Measurements from ENCODE around the gene UTP11.

The UTP11 gene

DNA sequence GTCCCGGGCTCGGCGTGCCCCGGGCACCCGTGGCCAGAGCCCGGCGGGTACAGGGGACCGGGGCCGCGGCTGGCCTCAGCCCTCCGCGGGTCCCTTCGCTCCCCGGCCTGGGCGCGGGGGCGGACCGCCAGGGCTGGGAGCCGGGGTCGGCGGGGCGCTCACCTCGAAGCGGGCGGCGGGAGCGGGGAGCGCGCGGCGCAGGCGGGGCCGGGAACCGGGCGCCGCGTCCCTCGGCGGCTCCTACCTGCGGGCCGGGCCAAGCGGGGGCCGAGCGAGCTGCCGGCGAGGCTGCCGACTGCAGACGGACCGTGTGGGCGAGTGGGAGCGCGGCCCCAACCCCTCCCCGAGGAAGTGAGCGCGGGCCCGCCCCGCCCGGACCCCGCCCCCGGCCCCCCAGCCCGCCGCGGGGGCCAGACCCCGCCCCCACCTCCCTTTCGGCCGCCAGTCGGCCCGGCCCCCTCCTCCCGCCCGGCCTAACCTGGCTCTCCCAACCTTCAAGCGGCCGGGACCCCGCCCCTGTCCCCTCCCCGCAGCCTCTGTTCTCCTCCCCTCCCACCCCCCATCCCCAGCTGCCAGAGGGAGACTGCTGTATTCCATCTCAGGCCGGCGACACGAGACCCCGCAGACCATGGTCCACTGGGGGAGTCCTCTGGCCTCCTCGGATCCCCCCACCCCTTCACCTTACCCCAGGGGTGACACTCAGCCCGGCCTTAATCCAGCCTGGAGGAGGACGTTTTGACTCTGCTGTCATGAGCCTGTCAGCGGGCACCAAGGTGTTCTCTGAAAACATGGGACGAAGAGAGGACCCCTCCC, 7.1 kb upstream of the UTP11 start, which contains the start of gene FHL3:
Gene FHL3 (minus strand): TSS at position 320 of the 813 bp plus-strand sequence. CDS start 6,102 bp downstream, outside the sequence.
- peak within 1 kb of the TSS; percentile 76 for H3K4me3 ChIP-seq (ENCODE audit: low read length)
- H3K9me3 ChIP-seq (ENCODE audit: insufficient read depth, low read depth, low read length): no peaks in the 10 kb centered on the region
- peaks cover 37% of the 10 kb centered on the region for H3K4me1 ChIP-seq (ENCODE audit: insufficient read depth, low read length)
- peak within 1 kb of the TSS; percentile 40; the same call in 1 of the 2 replicates for H3K27ac ChIP-seq (ENCODE audit: low read depth, low read length)
- peak within 1 kb of the TSS; percentile 63 for H3K9ac ChIP-seq (ENCODE audit: low read depth, low read length)
- 2% methylated on average over 65 of the region's 83 CpGs for WGBS
- H3K36me3 ChIP-seq (ENCODE audit: insufficient read depth, low read length): no peaks in the 10 kb centered on the region
- H3K27me3 ChIP-seq (ENCODE audit: insufficient read depth, low read length): no peaks in the 10 kb centered on the region

GRCh38 chr1:38006008-38006828, 6.3 kb upstream of the UTP11 start:
- Histone ChIP-seq H3K9me3 (ENCODE audit: insufficient read depth, low read depth, low read length) (no peaks in the 10 kb centered on the region), H3K4me3 (ENCODE audit: low read length) (peak overlapping the region; percentile 46), H3K27me3 (ENCODE audit: insufficient read depth, low read length) (no peaks in the 10 kb centered on the region), H3K27ac (ENCODE audit: low read depth, low read length) (peak overlapping the region; percentile 40; the same call in 1 of the 2 replicates), H3K36me3 (ENCODE audit: insufficient read depth, low read length) (no peaks in the 10 kb centered on the region), H3K4me1 (ENCODE audit: insufficient read depth, low read length) (peaks cover 29% of the 10 kb centered on the region), H3K9ac (ENCODE audit: low read depth, low read length) (no peak overlapping the region)
- WGBS: 71% methylated on average over 12 of the region's 12 CpGs

DNA sequence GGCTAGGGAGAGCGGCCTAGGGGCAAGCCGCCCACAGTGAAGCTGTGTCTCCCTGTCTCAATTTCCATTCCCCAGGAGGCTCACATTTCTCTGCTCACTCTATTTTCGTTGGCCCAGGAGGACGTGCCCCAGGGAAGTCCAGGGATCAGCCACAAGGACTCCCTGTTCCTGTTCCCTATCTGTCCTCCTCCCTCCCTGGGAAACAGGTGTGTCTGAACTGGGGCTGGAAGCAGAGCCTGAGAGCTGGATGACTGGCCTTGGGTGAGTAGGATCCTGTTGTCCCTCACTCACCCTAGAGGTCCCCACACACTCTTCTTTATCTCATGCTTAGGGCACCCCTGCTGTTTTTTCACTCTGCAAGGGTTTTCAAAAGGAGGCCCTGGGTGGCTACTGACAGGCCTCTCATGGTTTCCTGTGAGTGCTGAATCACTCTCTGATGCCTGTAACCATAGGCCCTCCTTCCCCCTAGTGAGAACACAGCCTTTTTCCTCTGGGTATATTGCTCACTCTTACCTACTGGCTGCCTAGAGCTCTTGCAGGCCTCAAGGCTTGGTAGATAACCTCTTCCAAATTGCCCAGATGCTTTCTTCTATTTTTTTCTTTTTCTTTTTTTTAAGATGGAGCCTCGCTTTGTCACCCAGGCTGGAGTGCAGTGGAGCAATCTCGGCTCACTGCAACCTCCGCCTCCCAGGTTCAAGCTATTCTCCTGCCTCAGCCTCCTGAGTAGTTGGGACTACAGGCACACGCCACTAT, 3.3 kb upstream of the UTP11 start:
- H3K4me1 ChIP-seq (ENCODE audit: insufficient read depth, low read length): peaks cover 17% of the 10 kb centered on the region; the same call in 1 of the 2 replicates
- no peaks in the 10 kb centered on the region for H3K9me3 ChIP-seq (ENCODE audit: insufficient read depth, low read depth, low read length)
- H3K36me3 ChIP-seq (ENCODE audit: insufficient read depth, low read length): peaks cover 3% of the 10 kb centered on the region; the same call in 1 of the 2 replicates
- no peak overlapping the region for H3K4me3 ChIP-seq (ENCODE audit: low read length)
- H3K9ac ChIP-seq (ENCODE audit: low read depth, low read length): peak overlapping the region; percentile 39; the same call in 1 of the 2 replicates
- WGBS: 64% methylated on average over 8 of the region's 8 CpGs
- H3K27me3 ChIP-seq (ENCODE audit: insufficient read depth, low read length): no peaks in the 10 kb centered on the region
- H3K27ac ChIP-seq (ENCODE audit: low read depth, low read length): peak overlapping the region; percentile 73

- Histone ChIP-seq H3K4me1 (ENCODE audit: insufficient read depth, low read length) (peaks cover 17% of the 10 kb centered on the region; the same call in 1 of the 2 replicates), H3K27me3 (ENCODE audit: insufficient read depth, low read length) (no peaks in the 10 kb centered on the region), H3K9me3 (ENCODE audit: insufficient read depth, low read depth, low read length) (no peaks in the 10 kb centered on the region), H3K27ac (ENCODE audit: low read depth, low read length) (no peak overlapping the region), H3K4me3 (ENCODE audit: low read length) (no peak overlapping the region), H3K9ac (ENCODE audit: low read depth, low read length) (no peak overlapping the region), H3K36me3 (ENCODE audit: insufficient read depth, low read length) (peaks cover 5% of the 10 kb centered on the region; the same call in 1 of the 2 replicates)
- 76% methylated on average over 6 of the region's 6 CpGs for WGBS
These were observed 2.7 kb upstream of the UTP11 start for GRCh38 chr1:38009841-38010180.

DNA sequence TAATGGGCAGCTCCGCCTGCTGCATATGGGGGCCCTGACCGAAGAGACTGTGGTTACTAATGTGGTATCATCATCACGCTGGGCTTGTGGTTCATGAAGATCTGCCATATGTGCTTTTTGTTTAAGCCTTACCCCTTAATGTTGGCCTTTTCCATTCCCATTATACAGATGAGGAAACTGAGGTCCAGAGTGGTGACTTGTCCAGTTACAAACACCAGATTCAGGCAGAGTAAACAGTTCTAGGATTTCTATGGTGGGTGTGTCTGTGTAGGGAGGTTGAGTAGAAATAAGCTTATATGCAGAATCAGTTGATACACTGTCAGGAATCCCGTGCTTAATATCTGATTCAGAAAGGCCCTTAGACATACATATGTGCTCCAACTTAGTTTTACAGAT, 691 bp downstream of the UTP11 start:
- Histone ChIP-seq H3K27me3 (ENCODE audit: insufficient read depth, low read length) (no peaks in the 10 kb centered on the region), H3K4me1 (ENCODE audit: insufficient read depth, low read length) (peaks cover 8% of the 10 kb centered on the region; the same call in 1 of the 2 replicates), H3K4me3 (ENCODE audit: low read length) (peak overlapping the region; percentile 85), H3K36me3 (ENCODE audit: insufficient read depth, low read length) (peaks cover 37% of the 10 kb centered on the region), H3K27ac (ENCODE audit: low read depth, low read length) (peak overlapping the region; percentile 86), H3K9me3 (ENCODE audit: insufficient read depth, low read depth, low read length) (no peaks in the 10 kb centered on the region), H3K9ac (ENCODE audit: low read depth, low read length) (peak overlapping the region; percentile 87)
- WGBS: 27% methylated on average over 4 of the region's 4 CpGs

DNA sequence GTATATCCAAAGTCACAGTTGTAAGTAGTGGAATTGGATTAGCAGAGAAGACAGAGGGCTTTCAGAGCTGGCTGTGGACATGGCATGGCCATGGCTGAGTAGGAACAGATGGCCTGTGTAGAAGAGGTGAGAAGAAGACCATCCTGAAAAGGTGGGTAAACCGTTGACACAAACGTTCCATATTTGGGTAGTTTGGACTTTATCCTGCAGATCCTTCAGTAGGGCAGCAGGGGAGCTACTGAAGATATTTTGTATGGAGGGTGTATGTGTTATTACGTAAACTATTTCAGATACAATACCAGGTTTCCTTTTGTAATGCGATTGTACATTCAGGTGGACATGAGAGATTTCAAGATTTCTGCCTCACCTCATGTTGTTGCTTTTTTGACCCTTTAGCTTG, 1.6 kb downstream of the UTP11 start:
- 88% methylated on average over 4 of the region's 4 CpGs for WGBS
- no peak overlapping the region for H3K4me3 ChIP-seq (ENCODE audit: low read length)
- no peak overlapping the region for H3K27ac ChIP-seq (ENCODE audit: low read depth, low read length)
- H3K27me3 ChIP-seq (ENCODE audit: insufficient read depth, low read length): no peaks in the 10 kb centered on the region
- peaks cover 2% of the 10 kb centered on the region; the same call in 1 of the 2 replicates for H3K4me1 ChIP-seq (ENCODE audit: insufficient read depth, low read length)
- peaks cover 47% of the 10 kb centered on the region for H3K36me3 ChIP-seq (ENCODE audit: insufficient read depth, low read length)
- H3K9me3 ChIP-seq (ENCODE audit: insufficient read depth, low read depth, low read length): no peaks in the 10 kb centered on the region
- no peak overlapping the region for H3K9ac ChIP-seq (ENCODE audit: low read depth, low read length)

- Histone ChIP-seq H3K4me1 (ENCODE audit: insufficient read depth, low read length) (no peaks in the 10 kb centered on the region), H3K9me3 (ENCODE audit: insufficient read depth, low read depth, low read length) (no peaks in the 10 kb centered on the region), H3K4me3 (ENCODE audit: low read length) (no peak overlapping the region), H3K9ac (ENCODE audit: low read depth, low read length) (no peak overlapping the region), H3K36me3 (ENCODE audit: insufficient read depth, low read length) (peaks cover 54% of the 10 kb centered on the region), H3K27me3 (ENCODE audit: insufficient read depth, low read length) (no peaks in the 10 kb centered on the region), H3K27ac (ENCODE audit: low read depth, low read length) (no peak overlapping the region)
- 96% methylated on average over 10 of the region's 11 CpGs for WGBS
These were observed 2.3 kb downstream of the UTP11 start for GRCh38 chr1:38014724-38015424.

GRCh38 chr1:38015978-38016725, 3.6 kb downstream of the UTP11 start:
- Histone ChIP-seq H3K36me3 (ENCODE audit: insufficient read depth, low read length) (peaks cover 65% of the 10 kb centered on the region), H3K9me3 (ENCODE audit: insufficient read depth, low read depth, low read length) (no peaks in the 10 kb centered on the region), H3K27ac (ENCODE audit: low read depth, low read length) (peak overlapping the region; percentile 54; the same call in 1 of the 2 replicates), H3K4me1 (ENCODE audit: insufficient read depth, low read length) (no peaks in the 10 kb centered on the region), H3K4me3 (ENCODE audit: low read length) (no peak overlapping the region), H3K9ac (ENCODE audit: low read depth, low read length) (0 out of 2 replicates have a peak overlapping the region, but pooled peaks have one; percentile 22), H3K27me3 (ENCODE audit: insufficient read depth, low read length) (no peaks in the 10 kb centered on the region)
- WGBS: 92% methylated on average over 6 of the region's 6 CpGs

- H3K4me3 ChIP-seq (ENCODE audit: low read length): no peak overlapping the region
- 91% methylated on average over 6 of the region's 6 CpGs for WGBS
- H3K9me3 ChIP-seq (ENCODE audit: insufficient read depth, low read depth, low read length): no peaks in the 10 kb centered on the region
- H3K36me3 ChIP-seq (ENCODE audit: insufficient read depth, low read length): peaks cover 92% of the 10 kb centered on the region
- no peaks in the 10 kb centered on the region for H3K4me1 ChIP-seq (ENCODE audit: insufficient read depth, low read length)
- no peak overlapping the region for H3K9ac ChIP-seq (ENCODE audit: low read depth, low read length)
- H3K27me3 ChIP-seq (ENCODE audit: insufficient read depth, low read length): no peaks in the 10 kb centered on the region
- H3K27ac ChIP-seq (ENCODE audit: low read depth, low read length): no peak overlapping the region
These were observed 6.4 kb downstream of the UTP11 start for GRCh38 chr1:38018864-38019343.

GRCh38 chr1:38020396-38020795, 7.9 kb downstream of the UTP11 start:
- WGBS: 90% methylated on average over 2 of the region's 2 CpGs
- H3K4me3 ChIP-seq (ENCODE audit: low read length): no peak overlapping the region
- no peaks in the 10 kb centered on the region for H3K9me3 ChIP-seq (ENCODE audit: insufficient read depth, low read depth, low read length)
- H3K4me1 ChIP-seq (ENCODE audit: insufficient read depth, low read length): no peaks in the 10 kb centered on the region
- no peak overlapping the region for H3K9ac ChIP-seq (ENCODE audit: low read depth, low read length)
- no peaks in the 10 kb centered on the region for H3K27me3 ChIP-seq (ENCODE audit: insufficient read depth, low read length)
- peaks cover 96% of the 10 kb centered on the region for H3K36me3 ChIP-seq (ENCODE audit: insufficient read depth, low read length)
- no peak overlapping the region for H3K27ac ChIP-seq (ENCODE audit: low read depth, low read length)

Data from HUES64 (cell line).